B cell (primary cell): Measurements from ENCODE around the gene CPSF4L. TPM values are rescaled to one million over a fixed set of nuclear protein-coding genes. Genes with fewer than 3 reads are reported as not detected.

Experiments
- ATAC-seq: fragments of 200-7000 bp; cut with Tn5 transposase; one replicate; pipeline ENCODE4 v1.10.0; 2021; ENCODE audit warnings: low read depth, mild to moderate bottlenecking, moderate number of reproducible peaks, moderate library complexity
- CTCF ChIA-PET: fragments of 350-600 bp; sonication (Branson Sonifier 250); formaldehyde crosslinking; loops from one replicate; lab custom pipeline; 2021; ENCODE audit warnings: antibody characterized with exemption, inconsistent platforms; lab: Charles Lee
- POLR2A ChIA-PET: fragments of 350-600 bp; sonication (Branson Sonifier 250); formaldehyde crosslinking; loops from one replicate; lab custom pipeline; 2021; ENCODE audit warnings: antibody characterized with exemption; lab: Charles Lee
- DNase-seq: peaks from one replicate; pipeline ENCODE4 v3.0.0; 2013
- H2AFZ ChIP-seq: 2 replicates; pipeline ENCODE4 v1.6.1; 2012; ENCODE audit warnings: mild to moderate bottlenecking, low read depth, low read length; ENCODE audit not compliant: insufficient read depth, poor library complexity, severe bottlenecking
- H3K27ac ChIP-seq, 2 donors: 1 replicate in 1 of 2; 2 replicates in 1 of 2; pipeline ENCODE4 v1.5.1; 2012 to 2013; ENCODE audit warnings: low read length in 2 of 2, mild to moderate bottlenecking in 2 of 2, moderate library complexity in 1 of 2
- H3K27me3 ChIP-seq, 4 experiments: fragments of 200-600 bp in 1 of 4; sonication (generic) in 1 of 4; replicated peaks in 1 of 4; 1 replicate in 2 of 4; 2 replicates in 2 of 4; pipeline versions ENCODE4 v1.6.1 to v1.7.0; 2013 to 2016; ENCODE audit warnings: low read length in 3 of 4, mild to moderate bottlenecking in 2 of 4, mixed read lengths in 1 of 4, moderate library complexity in 1 of 4; ENCODE audit not compliant: insufficient read depth in 4 of 4, control insufficient read depth in 3 of 4; ENCODE audit errors: control extremely low read depth in 1 of 4
- H3K36me3 ChIP-seq, 2 experiments: replicated peaks in 1 of 2; 1 replicate in 1 of 2; 2 replicates in 1 of 2; pipeline versions ENCODE4 v1.6.1 to v1.7.1; 2013; ENCODE audit warnings: low read length in 1 of 2; ENCODE audit not compliant: insufficient read depth in 2 of 2, control insufficient read depth in 1 of 2; ENCODE audit errors: control extremely low read depth in 1 of 2, extremely low read depth in 1 of 2
- H3K4me1 ChIP-seq, 2 donors: fragments of 200-600 bp in 1 of 2; sonication (generic) in 1 of 2; 1 replicate in 1 of 2; 2 replicates in 1 of 2; pipeline versions ENCODE4 v1.5.1 to v1.6.1; 2013 to 2017; ENCODE audit warnings: low read length in 2 of 2; ENCODE audit not compliant: control insufficient read depth in 2 of 2, insufficient read depth in 2 of 2
- H3K4me2 ChIP-seq: replicated peaks from 2 replicates; pipeline ENCODE3; 2012; ENCODE audit warnings: mild to moderate bottlenecking, low read depth, low read length; ENCODE audit not compliant: poor library complexity, severe bottlenecking
- H3K4me3 ChIP-seq, 5 experiments: fragments of 200-600 bp in 1 of 5; sonication (generic) in 1 of 5; 1 replicate in 3 of 5; 2 replicates in 2 of 5; pipeline versions ENCODE4 v1.5.1 to v1.7.0; 2011 to 2016; ENCODE audit warnings: low read length in 4 of 5, mild to moderate bottlenecking in 4 of 5, low read depth in 2 of 5, control low read depth in 1 of 5, moderate library complexity in 1 of 5; ENCODE audit not compliant: insufficient read depth in 1 of 5; ENCODE audit errors: control extremely low read depth in 1 of 5, extremely low read depth in 1 of 5
- H3K79me2 ChIP-seq: fragments of 200-600 bp; sonication (generic); one replicate; pipeline ENCODE4 v1.6.0; 2016; ENCODE audit warnings: low read length; ENCODE audit not compliant: control insufficient read depth, insufficient read depth
- H3K9ac ChIP-seq: fragments of 200-600 bp; sonication (generic); 2 replicates; pipeline ENCODE4 v1.6.1; 2017; ENCODE audit warnings: mild to moderate bottlenecking, low read length, moderate library complexity
- H3K9me3 ChIP-seq, 3 donors: one replicate each; pipeline versions ENCODE4 v1.6.1 to v1.7.1; 2013; ENCODE audit warnings: low read length in 2 of 3; ENCODE audit not compliant: control insufficient read depth in 2 of 3, insufficient read depth in 1 of 3; ENCODE audit errors: control extremely low read depth in 1 of 3
- H4K20me1 ChIP-seq: 2 replicates; pipeline ENCODE4 v1.6.0; 2012; ENCODE audit warnings: mild to moderate bottlenecking, low read length; ENCODE audit not compliant: insufficient read depth, control insufficient read depth, poor library complexity, severe bottlenecking
- H3K27ac Mint-ChIP-seq: one replicate; pipeline ENCODE4 v1.8.0; 2021; ENCODE audit warnings: mixed read lengths
- H3K27me3 Mint-ChIP-seq: one replicate; pipeline ENCODE4 v1.8.0; 2021; ENCODE audit warnings: mixed read lengths
- H3K4me1 Mint-ChIP-seq: one replicate; pipeline ENCODE4 v1.8.0; 2021; ENCODE audit warnings: mixed read lengths
- H3K4me3 Mint-ChIP-seq: one replicate; pipeline ENCODE4 v1.8.0; 2021; ENCODE audit warnings: mixed read lengths
- H3K9me3 Mint-ChIP-seq: one replicate; pipeline ENCODE4 v1.8.0; 2022; ENCODE audit warnings: mixed read lengths; ENCODE audit not compliant: insufficient read depth
- CTCF ChIP-seq: fragments of 200-600 bp; IDR thresholded peaks from one replicate; pipeline ENCODE4 v1.8.0; 2022; ENCODE audit warnings: antibody characterized with exemption, mild to moderate bottlenecking
- EZH2 ChIP-seq: IDR thresholded peaks from 2 replicates; pipeline ENCODE4 v1.6.1; 2012; ENCODE audit warnings: borderline replicate concordance, low read depth, mild to moderate bottlenecking, moderate library complexity, low read length; ENCODE audit not compliant: insufficient read depth, poor library complexity, severe bottlenecking
- WGBS: methylation state at CpG from one replicate; pipeline ENCODE4 v1.1.5; 2013; ENCODE audit warnings: missing lambda C conversion rate; ENCODE audit not compliant: insufficient coverage; 5-methylcytosine and 5-hydroxymethylcytosine counted together
- intact Hi-C: fragments of 100-400 bp; cut with micrococcal nuclease; formaldehyde crosslinking; loops from one replicate; pipeline ENCODE4 v1.10.0; 2022
- polyA plus RNA-seq: library from polyadenylated mRNA; depleted of rRNA; stranded (reverse); fragments of >200 nt; gene quantifications from 2 replicates; pipeline ENCODE4 v1.2.3, GENCODE V29; 2012
- total RNA-seq, 2 donors: library from RNA; stranded (reverse); fragments of 120-200 nt in 1 of 2; gene quantifications; 1 replicate in 1 of 2; 2 replicates in 1 of 2; pipeline versions ENCODE4 v1.2.3 to v1.2.4, GENCODE V29; 2013 to 2022

CPSF4L gene
- total and polyA plus RNA-seq, 2 donors (not counting 1 experiment from before 2014, with no cell fraction given) = not detected

GRCh38 chr17:73249700-73250099 is 12.0 kb downstream of the CPSF4L start:
- no peak overlapping the region for H3K4me3 Mint-ChIP-seq

More at GRCh38 chr17:73249700-73250099, 12.0 kb downstream of the CPSF4L start:
- no peak overlapping the region for H3K9ac ChIP-seq
- H3K27ac Mint-ChIP-seq = no peak overlapping the region
- H3K4me2 ChIP-seq = no peak overlapping the region
- TF ChIP-seq EZH2 (no peak), CTCF (no peak)
- intact Hi-C loops = loop anchor here (10.0 kb wide), 1 partner anchor 685 kb away; no protein-coding TSS in a partner anchor
- no peaks in the 10 kb centered on the region for H4K20me1 ChIP-seq
- no peaks in the 10 kb centered on the region for H3K9me3 ChIP-seq
- 95% methylated on average over 7 of the region's 8 CpGs for WGBS
- H3K27me3 ChIP-seq = no peaks in the 10 kb centered on the region
- no peak overlapping the region for H3K4me3 ChIP-seq
- no peaks in the 10 kb centered on the region for H3K27me3 Mint-ChIP-seq
- H3K4me1 Mint-ChIP-seq = no peaks in the 10 kb centered on the region
- ChIA-PET POLR2A (interaction anchor here (0.8 kb wide), 1 partner anchor 15 kb away, joined by 3 read pairs; no protein-coding TSS in a partner anchor), CTCF (interaction anchor here (0.5 to 17.2 kb wide), 3 partner anchors 120 to 1227 kb away, joined by 3 to 296 read pairs (median 4); no protein-coding TSS in a partner anchor)
- H3K27ac ChIP-seq = no peak overlapping the region
- H3K36me3 ChIP-seq = peaks cover 0 to 30% of the 10 kb centered on the region in 2 experiments
- no peak for ATAC-seq
- DNase-seq = no peak
- no peak overlapping the region for H2AFZ ChIP-seq
- H3K4me1 ChIP-seq = no peaks in the 10 kb centered on the region
- no peaks in the 10 kb centered on the region for H3K79me2 ChIP-seq
- no peaks in the 10 kb centered on the region for H3K9me3 Mint-ChIP-seq
